Measurements from ENCODE around the gene IFNL1.

GRCh38 chr19:39261704-39262103 is 34.5 kb upstream of the IFNL1 start:
- TF ChIP-seq POLR2AphosphoS5 (IDR thresholded peaks at IDR 0.05; ENCODE audit: borderline replicate concordance, low read depth, low read length) (no peak), EZH2 (IDR thresholded peaks at IDR 0.05) (no peak), FOXP2 (optimal IDR thresholded peaks at IDR 0.05; ENCODE audit: control extremely low read depth, extremely low read length, insufficient read depth) (no peak)
